SKM-1 (cell line): ENCODE data around the gene EPS15.
"Not testable (repeated sequence)": the region's sequence is repeated elsewhere in the genome, so short reads cannot be mapped to it uniquely, and the experiment has no call there.

Experiments
- DNase-seq: peaks from one replicate; lab custom pipeline; 2025; ENCODE audit not compliant: unreplicated experiment; lab: John Stamatoyannopoulos, UW

The EPS15 gene

GRCh38 chr1:51474832-51475620, 44.0 kb downstream of the EPS15 start:
- DNase-seq: not testable (repeated sequence)

DNA sequence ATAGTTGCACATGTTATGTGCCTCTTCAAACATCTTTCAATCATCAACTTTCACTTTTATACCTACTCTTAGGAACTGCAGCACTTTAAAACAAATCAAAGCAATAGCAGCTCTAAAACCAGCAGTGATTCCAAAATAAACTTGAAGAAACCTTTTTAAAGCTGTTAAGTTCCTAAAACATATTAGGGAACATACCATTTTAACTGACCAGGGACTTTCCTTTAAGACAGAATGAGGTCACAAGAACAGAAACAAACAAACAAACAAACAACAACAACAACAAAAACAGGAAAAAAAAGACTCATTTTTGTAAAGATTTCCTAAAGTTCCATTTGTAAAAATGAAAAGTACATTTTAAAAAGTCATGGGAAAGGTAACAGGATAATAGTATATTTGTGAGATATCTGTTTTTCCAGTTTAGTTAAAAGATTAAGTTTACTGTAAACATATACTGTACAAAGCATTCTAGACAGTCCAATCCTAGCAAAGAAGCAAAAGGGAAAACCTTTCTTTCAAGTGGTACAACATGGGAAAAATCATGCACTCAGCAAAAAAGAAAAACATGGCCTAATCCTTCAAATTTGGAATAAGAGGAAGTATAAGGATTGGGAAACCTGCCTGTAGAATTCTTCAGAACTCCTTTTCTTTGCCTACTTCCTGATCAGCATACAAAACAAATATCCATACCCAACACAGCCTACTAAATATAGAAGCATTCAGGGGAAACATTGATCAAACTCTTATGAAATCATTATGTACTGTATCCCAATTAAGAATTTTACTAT, 45.5 kb downstream of the EPS15 start:
- DNase-seq: no peak

DNA sequence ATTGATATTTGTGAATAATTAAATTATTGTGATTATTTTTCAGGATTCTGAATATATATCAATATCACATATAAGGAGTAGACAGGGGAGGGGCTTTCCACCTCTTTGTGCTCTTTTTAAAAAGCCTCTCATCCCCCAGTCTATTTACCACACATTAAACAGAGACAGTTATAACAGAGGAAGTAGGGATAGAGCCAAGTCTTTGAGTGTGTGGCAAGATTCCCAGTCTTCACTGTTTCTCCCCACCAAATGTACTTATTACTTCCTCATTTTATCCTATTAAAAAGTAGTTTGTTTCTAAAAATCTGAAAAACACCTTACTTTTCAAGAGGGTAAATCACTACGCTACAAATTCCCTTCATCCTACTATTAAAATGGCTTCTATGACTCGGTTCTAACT, 46.7 kb downstream of the EPS15 start:
- no peak for DNase-seq

DNA sequence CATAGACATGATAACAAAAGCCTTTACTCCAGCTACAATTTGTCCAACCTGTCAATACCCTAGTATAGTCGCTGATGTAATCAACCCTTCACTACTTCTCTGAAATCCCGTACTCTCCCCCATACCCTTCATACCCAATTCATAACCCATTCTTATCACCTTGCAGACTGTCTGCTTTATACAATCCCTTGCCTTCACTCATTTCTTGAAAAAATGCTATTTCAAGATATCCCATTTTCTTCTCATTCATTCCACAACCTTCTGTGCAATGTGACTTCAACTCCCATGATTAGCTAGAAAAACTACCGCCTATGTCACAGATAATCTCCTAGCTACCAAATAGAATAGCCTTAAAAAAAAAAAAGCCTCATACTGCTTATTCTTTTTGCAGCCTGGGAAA, 49.5 kb downstream of the EPS15 start:
- DNase-seq: no peak

- no peak for DNase-seq
Measured at GRCh38 chr1:51464828-51465227, 54.2 kb downstream of the EPS15 start.

- no peak for DNase-seq
Measured at GRCh38 chr1:51463561-51463960, 55.5 kb downstream of the EPS15 start.

DNA sequence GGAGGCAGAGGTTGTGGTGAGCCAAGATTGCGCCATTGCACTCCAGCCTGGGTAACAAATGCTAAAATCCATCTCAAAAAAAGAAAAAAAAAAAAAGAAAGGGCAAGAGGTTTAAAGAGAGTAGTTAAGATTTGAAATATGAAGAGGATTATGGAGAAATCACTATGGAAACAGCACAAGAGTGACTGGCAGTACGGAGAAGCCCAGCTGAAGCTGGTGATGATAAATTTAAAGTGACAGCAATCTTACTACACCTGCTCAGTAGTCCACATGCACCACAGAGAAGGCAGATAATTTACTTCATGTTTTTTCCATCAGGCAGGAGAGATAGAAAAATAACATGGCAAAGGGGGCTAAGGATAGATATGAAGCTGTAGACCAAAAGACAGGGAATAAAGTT, 56.8 kb downstream of the EPS15 start:
- DNase-seq: not testable (repeated sequence)

DNA sequence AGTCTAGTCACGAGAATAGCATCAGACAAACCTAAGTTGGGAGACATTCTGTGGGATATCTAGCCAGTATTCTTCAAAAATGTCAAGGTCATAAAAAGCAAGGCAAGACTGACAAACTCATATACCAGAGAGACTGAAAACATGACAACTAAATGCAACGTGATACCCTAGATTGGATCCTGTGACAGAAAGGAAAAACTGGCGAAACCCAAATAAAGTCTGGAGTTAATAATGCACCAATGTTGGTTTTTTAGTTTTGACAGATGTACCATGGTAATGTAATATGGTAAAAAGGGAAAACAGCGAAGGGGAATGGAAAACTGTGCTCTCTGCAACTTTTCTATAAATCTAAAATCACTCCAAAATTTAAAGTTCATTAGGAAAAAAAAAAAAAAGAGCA, 64.5 kb downstream of the EPS15 start:
- DNase-seq: no peak

- no peak for DNase-seq
Measured at GRCh38 chr1:51453010-51453409, 66.1 kb downstream of the EPS15 start.

DNA sequence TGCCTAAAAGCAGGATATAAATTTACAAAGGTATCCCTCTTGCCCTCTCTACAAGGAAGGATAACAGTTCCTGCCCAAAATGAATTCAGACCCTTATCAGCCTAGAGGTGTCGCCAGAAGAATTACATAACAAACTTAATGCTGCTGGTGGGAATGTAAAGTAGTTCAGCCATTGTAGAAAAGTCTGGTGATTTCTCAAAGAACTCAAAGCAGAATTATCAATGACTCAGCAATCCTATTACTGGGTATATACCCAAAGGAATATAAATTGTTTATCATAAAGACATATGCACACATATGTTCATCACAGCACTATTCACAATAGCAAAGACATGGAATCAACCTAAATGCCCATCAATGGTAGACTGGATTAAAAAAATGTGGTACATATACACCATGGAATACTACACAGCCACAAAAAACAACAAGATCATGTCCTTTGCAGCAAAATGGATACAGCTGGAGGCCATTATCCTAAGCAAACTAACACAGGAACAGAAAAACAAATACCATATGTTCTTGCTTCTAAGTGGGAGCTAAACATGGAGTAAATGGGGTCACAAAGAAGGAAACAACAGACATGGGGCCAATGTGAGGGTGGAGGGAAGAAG, 70.1 kb downstream of the EPS15 start:
- not testable (repeated sequence) for DNase-seq

GRCh38 chr1:51445351-51446090, 73.5 kb downstream of the EPS15 start:
- no peak for DNase-seq

DNA sequence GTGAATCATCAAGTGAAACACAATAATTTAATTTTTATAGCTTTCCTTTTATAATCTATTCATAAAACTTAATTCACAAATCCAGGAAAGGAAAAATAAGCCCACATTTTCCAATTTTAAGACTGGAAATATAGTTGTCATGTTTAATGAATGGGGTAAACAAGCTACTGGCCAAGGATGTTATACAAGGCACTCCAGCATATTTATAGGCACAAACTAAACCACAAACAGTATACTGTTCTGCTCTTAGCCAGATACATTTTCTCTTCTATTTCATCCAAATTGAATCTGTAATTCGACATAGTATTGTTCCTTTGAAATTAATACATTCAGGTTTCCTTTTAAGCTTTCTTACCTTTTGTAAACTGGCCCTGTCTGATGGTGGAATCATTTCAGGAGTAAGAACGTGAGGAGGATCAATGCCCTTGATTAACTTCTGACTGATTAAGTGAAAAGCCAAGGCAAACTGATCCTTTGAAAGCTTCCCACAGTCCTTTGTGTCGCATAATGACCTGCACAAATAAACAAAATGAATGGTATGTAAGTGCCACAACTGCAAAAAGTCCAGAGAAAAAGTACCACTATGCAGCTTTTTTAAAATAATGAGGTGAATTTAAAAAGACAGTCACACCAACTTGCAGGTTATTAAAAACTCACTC, 74.4 kb downstream of the EPS15 start:
- DNase-seq: no peak

GRCh38 chr1:51444096-51444495, 75.0 kb downstream of the EPS15 start:
- DNase-seq: no peak

DNA sequence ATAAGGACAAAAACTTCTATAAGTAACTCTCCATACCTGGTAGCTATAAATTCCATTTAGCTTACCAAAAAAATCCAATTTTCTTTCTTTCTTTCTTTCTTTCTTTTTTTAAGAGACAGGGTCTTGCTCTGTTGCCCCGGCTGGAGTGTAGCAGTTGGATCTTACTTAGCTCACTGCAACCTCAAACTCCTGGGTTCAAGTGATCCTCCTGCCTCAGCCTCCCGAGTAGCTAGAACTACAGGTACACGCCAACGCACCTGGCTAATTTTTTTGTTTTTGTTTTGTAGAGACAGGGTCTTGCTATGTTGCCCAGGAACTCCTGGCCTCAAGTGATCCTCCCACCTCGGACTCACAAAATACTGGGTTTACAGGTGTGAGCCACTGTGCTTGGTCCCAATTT, 75.5 kb downstream of the EPS15 start:
- no peak for DNase-seq

DNA sequence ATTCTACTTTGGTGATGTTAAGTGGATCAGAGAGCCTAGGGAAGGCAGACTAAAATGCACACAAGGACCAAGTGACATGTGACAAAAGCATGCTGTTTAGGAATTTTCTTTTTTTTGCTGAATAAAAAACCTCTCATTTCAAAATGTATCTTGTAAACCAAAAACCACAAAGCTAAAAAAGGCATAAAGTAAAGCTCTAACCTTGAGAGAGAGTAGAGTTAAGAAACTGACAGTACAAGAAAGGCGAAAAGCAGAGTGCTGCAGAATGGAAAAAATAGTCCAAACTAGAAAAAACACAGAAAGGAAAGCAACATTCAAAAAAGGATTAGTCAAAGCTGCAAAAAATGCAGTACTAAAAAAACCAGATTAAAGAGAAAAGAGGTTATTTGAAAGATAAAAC, 76.5 kb downstream of the EPS15 start:
- DNase-seq: no peak

GRCh38 chr1:51442198-51442597, 76.9 kb downstream of the EPS15 start:
- DNase-seq: no peak

DNA sequence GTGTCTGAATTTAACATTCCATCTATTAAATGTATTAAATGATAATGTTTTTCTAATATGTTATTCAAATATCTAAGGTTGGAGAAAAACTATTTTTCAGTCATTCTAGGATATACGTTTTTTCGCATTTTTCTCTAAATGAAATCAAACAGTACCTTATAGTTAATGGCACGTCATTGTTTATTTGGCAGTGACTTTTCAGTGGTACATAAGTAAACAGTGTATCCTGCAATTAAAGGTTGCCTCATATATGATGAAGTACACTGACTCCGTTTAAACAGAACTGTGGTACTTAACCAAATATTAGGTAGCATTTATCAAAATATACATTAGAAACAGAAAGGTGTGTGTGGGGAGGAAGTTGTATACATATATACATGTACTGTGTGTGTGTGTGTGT, 79.2 kb downstream of the EPS15 start:
- DNase-seq: no peak

DNA sequence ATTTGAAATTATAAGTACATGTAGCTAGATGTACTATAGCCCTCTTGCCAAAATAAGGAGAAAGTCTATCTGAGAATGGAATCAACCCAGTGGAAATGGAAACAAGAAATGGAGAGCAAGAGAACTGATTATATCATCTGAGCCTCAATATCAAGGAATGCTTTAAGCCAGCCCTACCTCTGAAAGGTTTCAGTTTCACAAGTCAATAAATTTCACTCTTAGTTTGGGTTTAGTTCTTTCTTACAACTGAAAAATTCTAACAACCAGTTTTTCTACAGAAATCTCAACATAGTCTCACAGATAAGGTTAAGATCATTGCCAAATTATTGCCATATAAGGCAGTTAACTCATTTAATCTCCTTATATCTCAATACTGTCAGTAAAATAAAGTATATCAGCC, 80.0 kb downstream of the EPS15 start:
- DNase-seq: no peak

- DNase-seq: not testable (repeated sequence)
Measured at GRCh38 chr1:51437391-51437790, 81.7 kb downstream of the EPS15 start.

DNA sequence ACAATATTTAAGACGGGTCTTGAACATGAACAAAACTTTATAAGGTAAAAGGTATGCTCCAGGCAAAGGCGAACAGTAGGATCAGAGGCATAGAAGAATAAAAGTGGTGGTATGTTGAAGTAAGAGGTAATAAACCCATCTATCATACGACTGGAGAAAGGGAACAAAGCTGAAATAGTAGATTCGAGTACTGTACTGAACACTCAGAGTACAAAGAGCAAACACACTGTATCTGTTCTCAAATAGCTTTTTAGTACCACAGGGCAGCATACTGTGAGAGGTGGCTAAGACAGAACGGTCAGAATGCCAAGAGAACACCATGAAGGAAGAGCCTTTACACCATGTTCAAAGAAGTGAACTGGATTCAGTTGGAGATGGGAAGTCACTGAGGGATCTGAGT, 83.2 kb downstream of the EPS15 start:
- DNase-seq: no peak

- DNase-seq: no peak
Measured at GRCh38 chr1:51433972-51434510, 85.0 kb downstream of the EPS15 start.
